Measurements from ENCODE around the gene C22orf42. TPM values are rescaled to one million over a fixed set of nuclear protein-coding genes. Genes with fewer than 3 reads are reported as not detected.

C22orf42 gene
- total RNA-seq, 1 donor: not detected

- DNase-seq (ENCODE audit: insufficient read length, low spot score, missing footprints): peak; percentile 58
- Histone ChIP-seq H3K9me3 (ENCODE audit: low read depth, low read length) (no peaks in the 10 kb centered on the region), H3K36me3 (ENCODE audit: insufficient read depth, low read length) (no peaks in the 10 kb centered on the region), H3K27me3 (ENCODE audit: insufficient read depth, low read length) (peaks cover 26% of the 10 kb centered on the region), H3K4me2 (ENCODE audit: insufficient read depth, low read length) (peak overlapping the region; percentile 67), H4K20me1 (ENCODE audit: insufficient read depth, low read length) (peaks cover 3% of the 10 kb centered on the region), H3K79me2 (ENCODE audit: insufficient read depth, low read length) (no peaks in the 10 kb centered on the region), H3K4me3 (ENCODE audit: insufficient read depth, low read length) (peak overlapping the region; percentile 56), H3K4me1 (ENCODE audit: insufficient read depth, low read length) (peaks cover 3% of the 10 kb centered on the region), H3K27ac (ENCODE audit: low read depth, low read length) (no peak overlapping the region), H2AFZ (ENCODE audit: low read length) (peak overlapping the region; percentile 51)
- no peak for TF ChIP-seq CTCF (IDR thresholded peaks at IDR 0.05; ENCODE audit: extremely low read depth, low read depth, low read length)
These were observed 45.1 kb upstream of the C22orf42 start for GRCh38 chr22:32204040-32204855.

GRCh38 chr22:32203181-32204039 lies 44.3 kb upstream of the C22orf42 start:
- H2AFZ ChIP-seq (ENCODE audit: low read length): no peak overlapping the region
- no peaks in the 10 kb centered on the region for H3K36me3 ChIP-seq (ENCODE audit: insufficient read depth, low read length)
- no peak for TF ChIP-seq CTCF (IDR thresholded peaks at IDR 0.05; ENCODE audit: extremely low read depth, low read depth, low read length)
- peaks cover 26% of the 10 kb centered on the region for H3K27me3 ChIP-seq (ENCODE audit: insufficient read depth, low read length)
- DNase-seq (ENCODE audit: insufficient read length, low spot score, missing footprints): peak; percentile 51
- H3K4me2 ChIP-seq (ENCODE audit: insufficient read depth, low read length): no peak overlapping the region
- no peaks in the 10 kb centered on the region for H3K9me3 ChIP-seq (ENCODE audit: low read depth, low read length)
- H3K27ac ChIP-seq (ENCODE audit: low read depth, low read length): no peak overlapping the region
- peaks cover 3% of the 10 kb centered on the region for H3K4me1 ChIP-seq (ENCODE audit: insufficient read depth, low read length)
- no peaks in the 10 kb centered on the region for H3K79me2 ChIP-seq (ENCODE audit: insufficient read depth, low read length)
- peaks cover 3% of the 10 kb centered on the region for H4K20me1 ChIP-seq (ENCODE audit: insufficient read depth, low read length)
- H3K4me3 ChIP-seq (ENCODE audit: insufficient read depth, low read length): no peak overlapping the region

- DNase-seq (ENCODE audit: insufficient read length, low spot score, missing footprints): peak; percentile 85
- no peak overlapping the region for H3K4me2 ChIP-seq (ENCODE audit: insufficient read depth, low read length)
- no peaks in the 10 kb centered on the region for H3K79me2 ChIP-seq (ENCODE audit: insufficient read depth, low read length)
- peaks cover 3% of the 10 kb centered on the region for H3K4me1 ChIP-seq (ENCODE audit: insufficient read depth, low read length)
- no peaks in the 10 kb centered on the region for H3K36me3 ChIP-seq (ENCODE audit: insufficient read depth, low read length)
- no peak overlapping the region for H3K4me3 ChIP-seq (ENCODE audit: insufficient read depth, low read length)
- H3K27me3 ChIP-seq (ENCODE audit: insufficient read depth, low read length): peaks cover 30% of the 10 kb centered on the region
- H3K27ac ChIP-seq (ENCODE audit: low read depth, low read length): no peak overlapping the region
- H2AFZ ChIP-seq (ENCODE audit: low read length): no peak overlapping the region
- TF ChIP-seq CTCF (IDR thresholded peaks at IDR 0.05; ENCODE audit: extremely low read depth, low read depth, low read length): peak; percentile 39
- no peaks in the 10 kb centered on the region for H3K9me3 ChIP-seq (ENCODE audit: low read depth, low read length)
- H4K20me1 ChIP-seq (ENCODE audit: insufficient read depth, low read length): peaks cover 3% of the 10 kb centered on the region
These were observed 43.6 kb upstream of the C22orf42 start for GRCh38 chr22:32202539-32203180.

Data from osteoblast (primary cell).